Duodenal mucosa (tissue), 2 donors: Measurements from ENCODE around the gene PHF5A.
"Not testable (repeated sequence)": the region's sequence is repeated elsewhere in the genome, so short reads cannot be mapped to it uniquely, and the experiment has no call there.

ENCODE experiments used
- H3K27ac ChIP-seq: one replicate; pipeline ENCODE4 v1.7.0; 2013; ENCODE audit warnings: low read depth, low read length
- H3K27me3 ChIP-seq, 2 donors: one replicate each; pipeline ENCODE4 v1.7.0; 2013; ENCODE audit warnings: low read length in 2 of 2, control low read depth in 1 of 2; ENCODE audit not compliant: insufficient read depth in 2 of 2, control insufficient read depth in 1 of 2
- H3K36me3 ChIP-seq, 2 donors: one replicate each; pipeline ENCODE4 v1.7.0; 2013; ENCODE audit warnings: low read length in 2 of 2, control low read depth in 1 of 2; ENCODE audit not compliant: insufficient read depth in 2 of 2, control insufficient read depth in 1 of 2
- H3K4me1 ChIP-seq, 2 donors: one replicate each; pipeline ENCODE4 v1.7.0; 2013; ENCODE audit warnings: low read length in 2 of 2, control low read depth in 1 of 2; ENCODE audit not compliant: insufficient read depth in 2 of 2, control insufficient read depth in 1 of 2
- H3K4me3 ChIP-seq, 2 donors: one replicate each; pipeline ENCODE4 v1.7.0; 2013; ENCODE audit warnings: low read length in 2 of 2, low read depth in 1 of 2
- H3K9ac ChIP-seq, 2 donors: one replicate each; pipeline ENCODE4 v1.7.0; 2013; ENCODE audit warnings: low read length in 2 of 2, low read depth in 1 of 2
- H3K9me3 ChIP-seq, 2 donors: one replicate each; pipeline ENCODE4 v1.7.0; 2013; ENCODE audit warnings: low read length in 2 of 2, control low read depth in 1 of 2; ENCODE audit not compliant: control insufficient read depth in 1 of 2

Gene PHF5A

GRCh38 chr22:41436322-41437113 is 32.0 kb downstream of the PHF5A start:
- Histone ChIP-seq H3K27ac (no peak overlapping the region), H3K4me1 (peaks cover 0 to 6% of the 10 kb centered on the region in 2 donors), H3K9me3 (no peaks in the 10 kb centered on the region), H3K4me3 (no peak overlapping the region), H3K27me3 (no peaks in the 10 kb centered on the region), H3K9ac (no peak overlapping the region), H3K36me3 (peaks cover 32 to 57% of the 10 kb centered on the region in 2 donors)

- H3K4me1 ChIP-seq, result peaks cover 0 to 6% of the 10 kb centered on the region in 2 donors
- H3K9me3 ChIP-seq, result no peaks in the 10 kb centered on the region
- peaks cover 32 to 55% of the 10 kb centered on the region in 2 donors for H3K36me3 ChIP-seq
- H3K4me3 ChIP-seq, result no peak overlapping the region
- no peak overlapping the region for H3K27ac ChIP-seq
- no peaks in the 10 kb centered on the region for H3K27me3 ChIP-seq
- H3K9ac ChIP-seq, result no peak overlapping the region
Measured at GRCh38 chr22:41435560-41435959, 32.9 kb downstream of the PHF5A start.

GRCh38 chr22:41434361-41435003 is 34.0 kb downstream of the PHF5A start:
- H3K27ac ChIP-seq, H3K27me3 ChIP-seq, H3K4me3 ChIP-seq, H3K4me1 ChIP-seq, H3K9ac ChIP-seq, H3K9me3 ChIP-seq: not testable (repeated sequence)
- H3K36me3 ChIP-seq, result peaks cover 29 to 53% of the 10 kb centered on the region in 2 donors

GRCh38 chr22:41433480-41433879 is 35.0 kb downstream of the PHF5A start:
- peaks cover 23 to 48% of the 10 kb centered on the region in 2 donors for H3K36me3 ChIP-seq
- not testable (repeated sequence) for H3K4me1 ChIP-seq

GRCh38 chr22:41431656-41432055 is 36.8 kb downstream of the PHF5A start:
- Histone ChIP-seq H3K27ac (no peak overlapping the region), H3K9me3 (no peaks in the 10 kb centered on the region), H3K4me1 (peaks cover 0 to 6% of the 10 kb centered on the region in 2 donors), H3K27me3 (no peaks in the 10 kb centered on the region), H3K4me3 (no peak overlapping the region), H3K36me3 (peaks cover 17 to 45% of the 10 kb centered on the region in 2 donors), H3K9ac (no peak overlapping the region)

More at GRCh38 chr22:41433480-41433879, 35.0 kb downstream of the PHF5A start:
- not testable (repeated sequence) for H3K9me3 ChIP-seq, H3K27ac ChIP-seq, H3K9ac ChIP-seq, H3K4me3 ChIP-seq, H3K27me3 ChIP-seq

GRCh38 chr22:41429951-41430332 is 38.5 kb downstream of the PHF5A start:
- no peak overlapping the region for H3K4me3 ChIP-seq
- H3K9ac ChIP-seq, result no peak overlapping the region
- H3K36me3 ChIP-seq, result peaks cover 1 to 33% of the 10 kb centered on the region in 2 donors
- H3K9me3 ChIP-seq, result no peaks in the 10 kb centered on the region
- no peaks in the 10 kb centered on the region for H3K4me1 ChIP-seq
- H3K27me3 ChIP-seq, result no peaks in the 10 kb centered on the region
- H3K27ac ChIP-seq, result no peak overlapping the region

- Histone ChIP-seq H3K27ac (no peak overlapping the region), H3K9ac (no peak overlapping the region), H3K4me3 (no peak overlapping the region), H3K9me3 (no peaks in the 10 kb centered on the region), H3K27me3 (no peaks in the 10 kb centered on the region), H3K36me3 (peaks cover 0 to 28% of the 10 kb centered on the region in 2 donors), H3K4me1 (no peaks in the 10 kb centered on the region)
Measured at GRCh38 chr22:41429232-41429950, 39.1 kb downstream of the PHF5A start.

GRCh38 chr22:41425660-41426365 is 42.7 kb downstream of the PHF5A start:
- Histone ChIP-seq H3K4me3 (no peak overlapping the region), H3K27ac (no peak overlapping the region), H3K9ac (no peak overlapping the region), H3K27me3 (no peaks in the 10 kb centered on the region), H3K36me3 (peaks cover 0 to 15% of the 10 kb centered on the region in 2 donors), H3K9me3 (no peaks in the 10 kb centered on the region), H3K4me1 (no peaks in the 10 kb centered on the region)

GRCh38 chr22:41418717-41419116 is 49.8 kb downstream of the PHF5A start:
- peaks cover 28 to 33% of the 10 kb centered on the region in 2 donors for H3K4me1 ChIP-seq

More at GRCh38 chr22:41418717-41419116, 49.8 kb downstream of the PHF5A start:
- Histone ChIP-seq H3K36me3 (peaks cover 0 to under 1% of the 10 kb centered on the region in 2 donors), H3K27me3 (no peaks in the 10 kb centered on the region), H3K9me3 (no peaks in the 10 kb centered on the region), H3K9ac (no peak overlapping the region), H3K4me3 (no peak overlapping the region), H3K27ac (no peak overlapping the region)
